ENCODE results near the gene LRRC49.
"Not testable (repeated sequence)": the region's sequence is repeated elsewhere in the genome, so short reads cannot be mapped to it uniquely, and the experiment has no call there.

Gene LRRC49, protein sequence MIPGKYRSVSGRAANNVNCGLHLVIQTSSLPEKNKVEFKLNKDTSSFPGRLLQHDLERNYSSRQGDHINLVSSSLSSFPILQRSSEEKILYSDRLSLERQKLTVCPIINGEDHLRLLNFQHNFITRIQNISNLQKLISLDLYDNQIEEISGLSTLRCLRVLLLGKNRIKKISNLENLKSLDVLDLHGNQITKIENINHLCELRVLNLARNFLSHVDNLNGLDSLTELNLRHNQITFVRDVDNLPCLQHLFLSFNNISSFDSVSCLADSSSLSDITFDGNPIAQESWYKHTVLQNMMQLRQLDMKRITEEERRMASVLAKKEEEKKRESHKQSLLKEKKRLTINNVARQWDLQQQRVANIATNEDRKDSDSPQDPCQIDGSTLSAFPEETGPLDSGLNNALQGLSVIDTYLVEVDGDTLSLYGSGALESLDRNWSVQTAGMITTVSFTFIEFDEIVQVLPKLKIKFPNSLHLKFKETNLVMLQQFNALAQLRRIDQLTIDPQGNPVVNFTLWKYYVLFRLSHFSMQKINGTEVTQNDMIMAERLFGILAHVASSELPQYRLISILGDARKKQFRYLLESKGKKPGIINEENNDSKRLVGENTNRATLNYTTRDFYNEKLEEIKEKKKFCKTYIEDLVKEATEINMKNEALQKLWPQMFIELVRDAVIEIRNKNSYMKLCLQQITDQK

DNA sequence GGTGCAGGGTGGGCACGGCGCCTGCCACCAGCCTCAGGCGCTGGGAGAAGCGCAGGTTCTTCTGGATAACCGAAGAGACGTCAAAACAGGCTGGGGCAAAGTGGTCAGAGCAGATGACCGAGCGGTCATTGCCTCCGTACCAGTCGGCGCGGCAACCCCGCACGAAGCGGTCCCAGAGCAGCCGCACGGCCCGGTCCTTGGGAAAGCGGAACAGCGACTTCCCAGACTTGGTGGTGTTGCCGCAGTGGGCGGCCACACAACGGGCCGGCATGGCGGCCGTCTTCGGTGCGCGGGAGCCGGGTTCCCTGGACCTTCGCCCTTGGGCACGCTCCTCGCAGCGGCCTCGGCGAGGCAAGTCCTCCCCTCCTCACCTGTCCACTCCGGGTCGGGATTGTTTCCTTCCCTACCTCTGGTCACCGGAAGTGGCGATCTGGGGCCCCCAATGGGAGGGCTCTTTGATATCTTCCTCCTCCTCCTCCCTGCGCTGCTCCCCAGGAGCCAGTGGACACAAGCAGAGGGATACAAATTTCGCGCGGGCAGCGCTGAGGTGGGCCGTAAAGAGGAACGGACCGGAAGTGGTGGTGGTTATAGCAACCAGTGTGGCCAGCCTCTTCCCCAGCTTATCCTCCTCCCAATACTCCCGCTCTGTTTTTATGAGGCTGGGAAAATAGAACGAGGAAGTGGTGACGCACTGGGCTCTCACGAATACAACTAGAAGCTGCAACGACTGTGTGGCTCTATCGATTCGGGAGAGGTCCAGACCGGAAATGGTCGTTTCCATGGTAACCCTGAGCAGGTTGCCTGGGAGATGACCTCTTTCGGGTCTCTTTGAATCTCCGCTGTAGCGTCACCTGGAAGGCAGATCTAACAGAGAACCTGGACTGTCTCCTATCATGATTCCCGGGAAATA, at the start of gene LRRC49, which contains the start of gene THAP10:
TSS of gene LRRC49 (plus strand) at position 825 of the 910 bp plus-strand sequence. CDS start at position 894, 69 bp downstream.
TSS of gene THAP10 (minus strand) at position 432 of the 910 bp plus-strand sequence. CDS start at position 271, 161 bp downstream.
- peak in 1 of 2 donors; percentile 44 for DNase-seq

DNA sequence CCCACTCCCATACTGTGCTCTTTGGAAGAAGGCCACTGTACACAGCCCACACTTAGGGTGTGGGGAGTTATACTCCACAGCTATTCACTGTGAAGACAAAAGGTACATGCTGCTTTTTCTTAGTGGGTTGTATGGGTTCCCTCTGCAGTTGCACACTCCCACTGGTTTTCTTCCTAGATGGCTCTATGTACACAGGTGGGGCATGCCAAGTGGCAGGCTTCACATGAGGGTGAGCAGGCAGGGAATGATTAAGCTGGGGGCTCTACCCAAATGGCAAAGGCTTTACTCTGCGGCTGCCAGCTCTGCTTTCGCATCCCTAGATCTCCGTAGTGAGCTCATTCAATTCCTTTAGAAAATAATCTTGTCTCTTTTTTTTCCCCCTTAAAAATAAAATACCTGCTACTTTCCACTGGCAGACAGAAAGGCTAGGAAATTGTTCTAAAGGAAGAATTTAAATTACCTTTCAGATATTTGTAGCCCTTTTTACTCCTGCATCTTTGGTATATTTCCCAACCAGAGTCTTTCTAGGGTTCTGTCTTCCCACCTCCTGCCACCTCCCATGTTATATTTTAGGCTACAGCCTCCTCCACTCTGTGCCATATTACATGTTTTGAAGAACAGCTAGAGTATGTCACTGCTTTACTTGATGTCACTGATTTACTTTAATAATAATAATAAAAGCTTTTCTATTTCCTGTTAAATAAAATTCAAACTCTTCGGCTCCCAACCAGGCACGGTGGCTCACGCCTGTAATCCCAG, 46.8 kb upstream of the LRRC49 start:
- DNase-seq = no peak

DNA sequence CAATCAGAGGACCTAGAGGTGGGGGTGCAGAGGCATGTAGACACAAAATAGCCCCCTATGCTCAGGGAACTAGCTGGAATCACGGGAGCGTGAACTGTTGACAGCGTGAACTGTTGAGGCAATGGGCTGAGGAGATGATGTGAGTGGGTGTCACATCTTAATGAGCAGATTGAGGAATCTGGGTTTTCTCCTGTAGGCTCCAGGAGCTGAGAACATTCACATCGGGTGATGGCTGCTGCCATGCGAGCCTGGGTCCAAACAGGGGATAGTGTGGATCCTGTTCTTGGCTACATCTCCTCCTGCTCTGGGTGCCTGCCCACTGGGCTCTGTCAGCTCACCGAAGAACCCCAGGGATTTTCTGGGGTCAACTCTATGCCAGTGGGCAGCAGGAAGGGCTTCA, 40.7 kb upstream of the LRRC49 start:
- no peak for DNase-seq

DNA sequence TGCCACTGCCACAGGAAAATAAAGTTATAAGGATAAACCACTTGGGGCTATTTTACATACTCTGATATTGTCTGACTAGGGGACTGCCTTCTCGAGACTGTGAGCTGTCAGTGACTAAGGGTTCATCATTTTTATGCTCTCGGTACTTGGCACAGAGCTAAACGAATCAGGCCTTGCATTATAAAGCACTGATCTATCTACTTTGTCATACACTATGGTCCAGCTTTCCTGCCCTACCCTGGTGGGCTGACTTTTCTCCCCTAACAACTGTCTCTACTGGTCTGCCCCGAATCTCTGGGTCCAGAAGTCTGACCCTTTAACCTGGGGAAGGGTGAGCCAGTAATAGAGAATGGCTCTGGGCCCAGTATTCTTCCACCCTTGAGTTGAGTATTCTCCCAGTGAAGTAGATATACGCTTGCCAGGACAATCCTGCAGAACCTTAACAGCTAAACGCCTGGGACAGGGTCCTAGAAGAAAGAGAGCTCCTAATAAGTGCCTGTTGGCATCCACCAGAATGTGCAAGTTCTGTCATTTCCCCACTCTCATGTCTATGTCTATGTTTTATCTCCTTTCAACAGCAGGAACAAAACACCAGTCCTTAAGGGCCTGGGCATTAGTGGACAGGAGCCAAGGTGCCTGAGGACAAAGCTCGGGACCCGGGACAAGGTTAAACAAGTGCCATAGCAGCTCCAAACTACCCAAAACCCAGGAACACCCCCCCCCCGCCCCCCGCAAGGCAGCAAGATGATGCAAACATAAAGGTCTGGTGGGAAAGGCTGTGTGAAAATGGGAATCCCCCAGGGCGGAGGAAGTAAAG, 39.9 kb upstream of the LRRC49 start:
- DNase-seq = no peak

DNA sequence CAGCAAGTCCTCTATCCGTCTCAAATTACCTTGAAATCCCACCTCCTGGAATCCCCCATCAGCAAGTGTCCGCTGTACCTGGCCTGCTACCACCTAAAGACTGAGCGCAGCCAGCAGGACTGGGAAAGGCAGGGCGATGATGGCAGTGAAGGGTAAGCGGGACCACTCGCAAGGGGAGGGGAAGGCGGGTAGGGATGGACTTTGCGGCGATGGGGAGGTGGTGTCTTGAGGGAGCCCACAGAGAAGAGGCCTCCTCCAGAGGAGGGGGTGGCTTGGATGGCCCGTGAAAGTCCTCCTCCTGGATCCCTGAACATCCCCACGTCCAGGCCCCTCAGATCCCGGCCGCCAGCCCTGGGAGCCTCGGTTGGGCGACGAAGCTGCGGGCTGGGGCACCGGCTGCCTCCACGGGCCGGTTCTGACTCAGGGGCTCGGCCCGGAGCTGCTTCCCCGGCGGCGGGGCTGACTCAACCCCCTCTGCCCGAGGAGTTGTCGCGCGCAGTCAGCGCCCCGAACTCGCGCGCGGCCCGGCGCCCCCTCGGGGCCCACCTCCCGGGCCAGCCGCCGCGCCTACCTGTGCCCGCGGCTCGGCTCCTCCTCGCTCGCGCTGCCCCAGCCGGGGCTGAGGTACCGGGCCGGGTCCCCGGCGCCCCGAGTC, 39.2 kb upstream of the LRRC49 start:
- DNase-seq = no peak

DNA sequence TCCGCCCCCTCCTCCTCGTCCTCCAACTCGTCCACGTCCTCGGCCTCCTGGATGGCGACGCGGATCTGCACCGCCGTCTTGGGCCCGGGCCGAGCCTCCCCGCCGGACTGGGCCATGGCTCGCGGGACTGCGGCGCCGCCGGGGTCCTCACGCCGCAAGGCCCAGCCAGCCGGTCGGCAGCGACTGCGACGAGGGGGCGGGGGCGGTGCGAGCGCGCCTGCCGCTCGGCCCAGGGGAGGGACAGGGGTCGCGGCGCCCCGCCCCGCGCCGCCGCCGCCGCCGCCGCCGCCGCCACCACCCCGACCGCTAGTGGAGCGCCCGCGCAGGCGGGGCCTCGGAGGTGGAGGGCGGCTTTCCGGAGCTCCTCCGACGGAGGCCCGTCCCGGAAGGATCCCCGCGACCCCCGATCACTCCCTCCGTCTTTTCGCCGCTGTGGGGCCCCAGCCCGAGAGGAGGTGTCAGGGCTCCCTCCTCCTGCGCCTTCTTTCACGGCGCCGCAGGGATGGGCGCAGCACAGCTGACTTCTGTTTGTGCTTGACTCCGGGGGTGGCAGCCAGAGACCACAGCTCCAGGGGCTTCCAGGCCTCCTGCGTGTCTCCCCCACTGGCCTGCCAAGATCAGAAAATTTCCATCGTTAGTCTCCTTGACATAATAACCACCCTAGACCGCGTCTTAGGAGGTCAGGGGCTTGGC, 38.5 kb upstream of the LRRC49 start, which contains the start of gene LARP6:
TSS of gene LARP6 (minus strand) at position 185 of the 693 bp plus-strand sequence. CDS start at position 116, 69 bp downstream.
- no peak for DNase-seq

DNA sequence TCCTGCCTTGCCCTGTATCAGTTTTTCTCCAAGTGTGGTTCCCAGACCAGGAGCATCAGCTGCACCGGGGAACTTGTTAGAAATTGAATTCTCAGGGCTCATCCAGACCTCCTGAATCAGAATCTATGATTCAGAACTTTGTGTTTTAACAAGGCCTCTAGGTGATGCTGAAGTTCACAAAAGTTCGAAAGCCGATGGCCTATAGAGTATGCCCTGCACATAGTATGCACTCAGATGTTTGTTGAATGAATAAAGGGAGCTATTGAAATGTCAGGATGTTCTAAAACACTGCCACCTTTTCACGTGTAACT, 38.0 kb upstream of the LRRC49 start:
- DNase-seq = no peak

DNA sequence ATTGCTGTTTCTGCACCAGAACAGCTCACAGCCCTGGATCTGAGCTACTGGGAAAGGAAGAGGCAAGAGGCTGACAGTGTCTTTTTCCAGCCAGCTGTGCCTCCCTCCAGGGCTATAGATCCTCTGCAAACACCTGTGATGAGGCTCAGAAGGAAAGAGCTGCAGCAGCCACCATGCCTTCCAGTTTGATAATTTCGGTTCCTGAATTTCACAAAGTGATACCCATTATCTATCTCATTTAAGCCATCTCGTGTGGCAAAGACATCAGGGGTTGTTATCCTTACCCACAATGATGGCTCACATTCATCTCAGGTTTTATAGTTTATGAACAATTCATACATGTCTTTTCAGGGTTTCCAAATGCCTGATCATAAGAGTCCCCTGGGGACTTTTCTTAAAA, 36.9 kb upstream of the LRRC49 start:
- DNase-seq = no peak

DNA sequence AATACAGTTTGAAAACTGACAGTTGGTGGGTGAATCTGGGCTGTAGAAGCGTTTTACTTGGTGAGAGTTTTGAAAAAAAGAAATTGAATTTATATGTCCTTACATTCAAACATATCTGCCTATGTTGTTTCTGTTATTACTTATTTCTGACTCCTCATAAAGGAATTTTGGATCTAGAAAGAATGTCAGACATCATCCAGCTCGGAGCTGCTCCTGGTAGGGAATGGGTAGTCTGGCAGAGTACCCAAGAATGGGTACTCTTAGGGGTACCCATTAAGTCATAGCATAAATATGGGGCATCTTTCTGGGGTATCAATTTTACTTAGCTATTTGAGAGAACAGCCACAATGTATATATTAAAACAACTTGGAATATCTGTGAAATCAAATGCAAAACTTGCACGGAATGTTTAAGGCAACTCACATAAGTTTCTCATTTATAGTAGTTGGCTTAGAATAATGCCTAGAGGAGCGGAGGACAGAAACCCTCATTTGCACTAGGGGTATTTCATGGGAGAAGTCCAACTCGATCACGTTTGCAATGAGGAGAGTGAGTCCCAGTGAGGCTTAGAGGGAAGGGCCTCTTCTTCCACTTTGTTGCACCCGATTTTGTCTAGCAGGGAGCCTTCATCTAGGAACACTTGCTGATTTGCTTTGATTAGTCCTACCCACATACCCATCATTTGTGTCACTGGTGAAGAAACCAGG, 36.3 kb upstream of the LRRC49 start:
- DNase-seq = no peak

DNA sequence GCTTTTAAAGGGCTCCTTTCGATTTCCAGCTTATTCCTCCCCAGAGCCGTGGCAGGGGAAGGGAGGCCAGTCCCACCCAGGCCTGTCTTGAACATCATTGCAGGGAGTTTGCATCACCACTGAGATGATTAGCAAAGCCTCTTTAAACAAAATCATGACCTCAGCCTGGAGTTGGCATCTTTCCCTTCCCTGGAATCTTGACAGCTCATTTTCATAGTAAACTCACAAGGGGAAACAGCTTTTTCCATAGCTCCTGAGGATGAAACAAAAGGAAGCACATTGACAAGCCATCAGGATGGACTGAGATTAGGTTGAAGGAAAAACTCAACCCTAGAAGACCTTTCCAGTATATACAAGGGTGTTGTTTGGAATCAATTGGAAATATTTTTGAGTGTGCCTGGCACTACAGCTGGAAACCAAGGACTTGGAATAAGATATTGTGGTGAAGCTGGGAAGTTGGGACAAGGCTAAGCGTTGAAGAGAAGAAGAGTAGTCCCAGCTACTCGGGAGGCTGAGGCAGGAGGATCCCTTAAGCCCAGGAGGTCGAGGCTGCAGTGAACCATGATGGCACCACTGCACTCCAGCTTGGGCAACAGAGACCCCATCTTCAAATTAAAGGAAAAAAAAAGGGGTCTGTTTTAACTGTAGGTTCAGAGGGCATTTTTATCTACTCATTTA, 35.6 kb upstream of the LRRC49 start:
- no peak for DNase-seq

DNA sequence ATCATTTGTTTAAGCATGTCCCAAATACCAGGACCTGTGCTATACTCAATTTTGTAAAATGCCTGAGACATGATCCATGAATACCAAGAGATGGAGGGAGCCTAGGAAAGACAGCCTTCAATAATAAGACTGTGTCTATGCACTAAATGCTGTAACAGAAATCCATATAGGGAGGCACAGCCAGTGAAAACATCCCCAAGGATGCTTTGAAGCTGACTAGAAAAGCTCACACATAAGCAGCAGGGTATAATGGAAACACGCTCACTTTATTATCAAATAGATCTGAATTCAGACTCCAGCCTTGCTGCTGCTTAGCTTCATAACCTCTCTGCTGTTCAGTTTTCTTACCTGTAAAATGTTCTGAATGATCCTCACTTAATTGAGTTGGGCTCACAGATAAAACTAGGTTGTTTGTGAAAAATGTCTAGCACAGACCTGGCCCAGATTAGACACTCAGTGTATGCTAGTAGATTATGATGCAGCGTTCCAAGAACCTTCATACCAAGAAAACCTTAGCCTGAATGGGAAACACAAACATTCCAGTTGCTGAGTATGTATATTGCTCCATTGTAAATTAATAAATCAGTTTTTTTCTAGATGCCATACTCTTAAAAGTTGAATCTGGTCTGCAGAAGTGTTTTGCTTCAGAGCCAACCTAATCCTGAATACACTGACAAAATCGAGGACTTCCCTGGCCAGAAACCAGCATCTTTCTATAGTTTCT, 34.9 kb upstream of the LRRC49 start:
- no peak for DNase-seq

DNA sequence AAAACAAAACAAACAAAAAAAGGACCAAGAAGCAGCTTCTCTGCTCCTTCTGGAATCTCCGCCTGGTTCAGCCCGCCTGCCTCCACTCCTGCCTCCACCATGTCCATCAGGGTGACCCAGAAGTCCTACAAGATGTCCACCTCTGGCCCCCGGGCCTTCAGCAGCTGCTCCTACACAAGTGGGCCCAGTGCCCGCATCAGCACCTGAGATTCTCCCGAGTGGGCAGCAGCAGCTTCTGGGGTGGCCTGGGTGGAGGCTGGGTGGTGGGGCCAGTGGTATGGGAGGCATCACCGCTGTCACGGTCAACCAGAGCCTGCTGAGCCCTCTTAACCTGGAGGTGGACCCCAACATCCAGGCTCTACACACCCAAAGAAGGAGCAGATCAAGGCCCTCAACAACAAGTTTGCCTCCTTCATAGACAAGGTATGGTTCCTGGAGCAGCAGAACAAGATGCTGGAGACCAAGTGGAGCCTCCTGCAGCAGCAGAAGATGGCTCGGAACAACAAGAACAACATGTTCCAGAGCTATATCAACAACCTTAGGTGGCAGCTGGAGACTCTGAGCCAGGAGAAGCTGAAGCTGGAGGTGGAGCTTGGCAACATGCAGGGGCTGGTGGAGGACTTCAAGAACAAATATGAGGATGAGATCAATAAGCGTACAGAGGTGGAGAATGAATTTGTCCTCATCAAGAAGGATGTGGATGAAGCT, 33.9 kb upstream of the LRRC49 start:
- not testable (repeated sequence) for DNase-seq

DNA sequence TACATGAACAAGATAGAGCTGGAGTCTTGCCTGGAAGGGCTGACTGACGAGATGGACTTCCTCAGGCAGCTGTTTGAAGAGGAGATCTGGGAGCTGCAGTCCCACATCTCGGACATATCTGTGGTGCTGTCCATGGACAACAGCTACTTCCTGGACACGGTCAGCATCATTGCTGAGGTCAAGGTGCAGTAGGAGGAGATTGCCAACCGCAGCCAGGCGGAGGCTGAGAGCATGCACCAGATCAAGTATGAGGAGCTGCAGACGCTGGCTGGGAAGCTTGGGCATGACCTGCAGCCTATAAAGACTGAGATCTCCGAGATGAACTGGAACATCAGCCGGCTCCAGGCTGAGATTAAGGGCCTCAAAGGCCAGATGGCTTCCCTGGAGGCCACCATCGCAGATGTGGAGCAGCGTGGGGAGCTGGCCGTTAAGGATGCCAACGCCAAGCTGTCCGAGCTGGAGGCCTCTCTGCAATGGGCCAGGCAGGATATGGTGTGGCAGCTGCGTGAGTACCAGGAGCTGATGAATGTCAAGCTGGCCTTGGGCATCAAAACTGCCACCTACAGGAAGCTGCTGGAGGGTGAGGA, 33.2 kb upstream of the LRRC49 start:
- no peak for DNase-seq

DNA sequence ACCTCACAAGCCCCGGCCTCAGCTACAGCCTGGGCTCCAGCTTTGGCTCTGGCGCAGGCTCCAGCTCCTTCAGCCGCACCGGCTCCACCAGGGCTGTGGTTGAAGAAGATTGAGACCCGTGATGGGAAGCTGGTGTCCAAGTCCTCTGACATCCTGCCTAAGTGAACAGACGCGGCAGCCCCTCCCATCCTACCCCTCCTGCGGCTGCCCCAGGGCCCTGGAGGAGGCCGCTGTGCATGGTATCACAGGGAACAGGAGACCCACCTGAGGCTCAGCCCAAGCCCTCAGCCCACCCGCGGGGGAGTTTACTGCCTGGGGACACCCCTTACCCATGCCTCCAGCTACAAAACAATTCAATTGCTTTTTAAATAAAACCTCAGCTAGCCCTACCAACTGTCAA, 32.6 kb upstream of the LRRC49 start:
- DNase-seq = no peak

DNA sequence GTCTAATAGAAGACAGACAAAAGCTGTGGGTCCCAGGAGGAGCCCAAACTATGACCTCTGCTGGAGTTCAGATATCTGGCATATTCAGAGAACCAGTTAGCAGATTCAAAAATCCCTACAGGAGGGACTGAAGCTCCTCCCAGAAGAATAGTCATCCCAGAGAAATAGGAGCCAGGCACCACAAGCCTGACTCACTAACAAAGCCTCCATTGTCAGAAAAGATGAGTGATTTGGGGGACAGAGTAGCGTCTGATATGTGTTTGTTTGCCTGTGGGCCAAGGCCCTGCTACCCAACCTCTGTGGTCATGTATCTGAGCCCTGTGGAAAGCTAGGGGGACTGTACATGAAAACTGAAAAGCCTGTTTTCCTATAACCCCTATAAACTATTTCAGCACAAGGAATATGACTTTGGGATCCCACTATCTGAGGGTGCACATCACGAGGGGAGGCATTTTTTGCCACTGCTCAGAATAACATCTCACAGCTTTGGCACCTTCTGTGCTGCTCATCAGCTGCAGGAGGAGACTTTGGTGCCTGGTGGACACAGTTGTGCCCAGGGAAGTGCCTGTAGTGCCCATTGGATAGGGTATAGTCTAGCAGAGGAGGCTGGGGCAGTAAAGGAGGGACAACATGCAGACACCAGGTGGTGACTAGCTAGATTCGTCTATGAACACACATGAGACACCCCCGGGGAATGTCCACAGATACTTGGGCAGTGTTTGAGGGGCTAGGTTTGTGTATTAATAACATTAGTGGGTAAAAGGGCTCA, 29.0 kb upstream of the LRRC49 start:
- no peak for DNase-seq

DNA sequence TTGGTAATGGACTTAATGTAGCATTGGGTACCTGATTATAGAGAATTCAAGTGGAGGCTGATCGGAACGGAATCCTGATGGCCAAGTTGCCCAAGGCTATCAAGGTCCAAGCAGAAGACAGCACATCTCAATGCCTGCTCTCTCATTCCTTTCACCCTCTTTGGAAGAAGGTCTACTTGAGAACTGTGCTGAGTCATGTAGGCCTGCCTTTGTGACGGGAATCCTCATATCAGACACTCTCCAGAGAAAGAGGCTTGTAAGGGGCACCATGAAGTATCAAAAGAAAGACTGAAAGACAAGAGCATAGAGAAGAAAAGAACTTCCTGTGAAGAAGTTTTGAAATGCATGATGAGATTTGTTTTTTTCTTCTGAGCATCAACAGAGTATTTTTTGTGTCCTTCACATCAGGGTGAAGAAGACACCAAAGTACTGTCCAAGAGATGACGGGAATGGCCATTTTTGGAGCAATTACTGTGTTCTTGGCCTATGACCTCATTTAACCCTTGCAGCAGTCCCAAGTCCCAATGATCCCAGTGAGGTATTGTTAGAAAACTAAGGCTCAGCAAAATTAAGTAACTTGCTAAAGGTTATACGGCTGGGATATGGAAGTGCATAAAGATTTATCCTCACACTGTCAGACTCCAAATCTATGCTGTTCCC, 25.5 kb upstream of the LRRC49 start:
- no peak for DNase-seq

Measured in bone marrow (tissue), 2 donors.